Measurements from ENCODE around the gene GRK5.

Gene GRK5

GRCh38 chr10:119426699-119427098 is 219.3 kb downstream of the GRK5 start:
- Histone ChIP-seq H3K27ac (ENCODE audit: low read depth, low read length) (no peak overlapping the region), H4K8ac (ENCODE audit: low read depth, low read length) (no peak overlapping the region), H3K4me1 (ENCODE audit: control insufficient read depth, low read depth, low read length) (no peaks in the 10 kb centered on the region), H3K79me1 (ENCODE audit: low read length) (no peaks in the 10 kb centered on the region), H3K23ac (ENCODE audit: low read length) (no peak overlapping the region), H2AK5ac (ENCODE audit: low read length) (no peak overlapping the region), H3K27me3 (ENCODE audit: insufficient read depth, low read length, poor library complexity) (no peaks in the 10 kb centered on the region), H2BK120ac (ENCODE audit: low read depth, low read length) (no peak overlapping the region), H3K4me2 (ENCODE audit: low read length) (no peak overlapping the region), H3K18ac (ENCODE audit: low read length) (no peak overlapping the region), H3K56ac (ENCODE audit: low read length) (no peak overlapping the region), H2BK15ac (replicated peaks; ENCODE audit: low read depth) (no peak overlapping the region), H3K4ac (ENCODE audit: low read depth, low read length) (no peak overlapping the region), H2BK5ac (ENCODE audit: low read length) (no peak overlapping the region), H3K4me3 (ENCODE audit: low read length) (no peak overlapping the region), H3K36me3 (ENCODE audit: control insufficient read depth, insufficient read depth, low read length) (no peaks in the 10 kb centered on the region), H4K5ac (ENCODE audit: low read length) (no peak overlapping the region), H3K9ac (ENCODE audit: low read length) (no peak overlapping the region), H3K79me2 (ENCODE audit: control insufficient read depth, insufficient read depth, low read length) (no peaks in the 10 kb centered on the region)
- WGBS (ENCODE audit: extremely low coverage, insufficient coverage, low lambda C conversion rate): no CpG with 5 or more reads among the region's 5 CpGs
- DNase-seq: no peak

- Histone ChIP-seq H3K4me3 (ENCODE audit: low read length) (no peak overlapping the region), H3K23ac (ENCODE audit: low read length) (no peak overlapping the region)
- WGBS (ENCODE audit: extremely low coverage, insufficient coverage, low lambda C conversion rate): no CpG with 5 or more reads among the region's 8 CpGs
These were observed 220.0 kb downstream of the GRK5 start for GRCh38 chr10:119427263-119427864.

GRCh38 chr10:119428789-119429188 is 221.4 kb downstream of the GRK5 start:
- Histone ChIP-seq H3K56ac (ENCODE audit: low read length) (no peak overlapping the region), H3K4me2 (ENCODE audit: low read length) (no peak overlapping the region), H3K23ac (ENCODE audit: low read length) (no peak overlapping the region), H2BK15ac (replicated peaks; ENCODE audit: low read depth) (no peak overlapping the region), H3K27ac (ENCODE audit: low read depth, low read length) (no peak overlapping the region), H2BK5ac (ENCODE audit: low read length) (no peak overlapping the region), H3K27me3 (ENCODE audit: insufficient read depth, low read length, poor library complexity) (no peaks in the 10 kb centered on the region), H3K79me1 (ENCODE audit: low read length) (no peaks in the 10 kb centered on the region), H4K8ac (ENCODE audit: low read depth, low read length) (no peak overlapping the region), H3K9ac (ENCODE audit: low read length) (no peak overlapping the region), H3K79me2 (ENCODE audit: control insufficient read depth, insufficient read depth, low read length) (no peaks in the 10 kb centered on the region), H2BK120ac (ENCODE audit: low read depth, low read length) (no peak overlapping the region), H2AK5ac (ENCODE audit: low read length) (no peak overlapping the region), H3K4me1 (ENCODE audit: control insufficient read depth, low read depth, low read length) (no peaks in the 10 kb centered on the region), H3K36me3 (ENCODE audit: control insufficient read depth, insufficient read depth, low read length) (no peaks in the 10 kb centered on the region), H3K18ac (ENCODE audit: low read length) (no peak overlapping the region), H4K5ac (ENCODE audit: low read length) (no peak overlapping the region), H3K4me3 (ENCODE audit: low read length) (no peak overlapping the region), H3K4ac (ENCODE audit: low read depth, low read length) (no peak overlapping the region)
- no CpG with 5 or more reads among the region's 14 CpGs for WGBS (ENCODE audit: extremely low coverage, insufficient coverage, low lambda C conversion rate)
- DNase-seq: no peak

More at GRCh38 chr10:119427263-119427864, 220.0 kb downstream of the GRK5 start:
- Histone ChIP-seq H3K27ac (ENCODE audit: low read depth, low read length) (no peak overlapping the region), H4K8ac (ENCODE audit: low read depth, low read length) (no peak overlapping the region), H2AK5ac (ENCODE audit: low read length) (no peak overlapping the region), H2BK5ac (ENCODE audit: low read length) (no peak overlapping the region), H2BK120ac (ENCODE audit: low read depth, low read length) (no peak overlapping the region), H3K18ac (ENCODE audit: low read length) (no peak overlapping the region), H3K79me1 (ENCODE audit: low read length) (no peaks in the 10 kb centered on the region), H3K4ac (ENCODE audit: low read depth, low read length) (no peak overlapping the region), H3K27me3 (ENCODE audit: insufficient read depth, low read length, poor library complexity) (no peaks in the 10 kb centered on the region), H4K5ac (ENCODE audit: low read length) (no peak overlapping the region), H3K4me1 (ENCODE audit: control insufficient read depth, low read depth, low read length) (no peaks in the 10 kb centered on the region), H3K56ac (ENCODE audit: low read length) (no peak overlapping the region), H3K36me3 (ENCODE audit: control insufficient read depth, insufficient read depth, low read length) (no peaks in the 10 kb centered on the region), H3K9ac (ENCODE audit: low read length) (no peak overlapping the region), H3K4me2 (ENCODE audit: low read length) (no peak overlapping the region), H3K79me2 (ENCODE audit: control insufficient read depth, insufficient read depth, low read length) (no peaks in the 10 kb centered on the region), H2BK15ac (replicated peaks; ENCODE audit: low read depth) (no peak overlapping the region)
- DNase-seq: no peak

- WGBS (ENCODE audit: extremely low coverage, insufficient coverage, low lambda C conversion rate): no CpG with 5 or more reads among the region's 8 CpGs
These were observed 222.4 kb downstream of the GRK5 start for GRCh38 chr10:119429771-119430170.

GRCh38 chr10:119431034-119431772 is 223.8 kb downstream of the GRK5 start:
- Histone ChIP-seq H3K4ac (ENCODE audit: low read depth, low read length) (no peak overlapping the region), H3K56ac (ENCODE audit: low read length) (no peak overlapping the region), H3K4me2 (ENCODE audit: low read length) (no peak overlapping the region), H3K23ac (ENCODE audit: low read length) (no peak overlapping the region), H3K4me1 (ENCODE audit: control insufficient read depth, low read depth, low read length) (no peaks in the 10 kb centered on the region), H3K79me2 (ENCODE audit: control insufficient read depth, insufficient read depth, low read length) (no peaks in the 10 kb centered on the region), H3K27me3 (ENCODE audit: insufficient read depth, low read length, poor library complexity) (no peaks in the 10 kb centered on the region), H2BK120ac (ENCODE audit: low read depth, low read length) (no peak overlapping the region), H2AK5ac (ENCODE audit: low read length) (no peak overlapping the region), H2BK5ac (ENCODE audit: low read length) (no peak overlapping the region), H2BK15ac (replicated peaks; ENCODE audit: low read depth) (no peak overlapping the region), H4K5ac (ENCODE audit: low read length) (no peak overlapping the region), H3K4me3 (ENCODE audit: low read length) (no peak overlapping the region), H3K79me1 (ENCODE audit: low read length) (no peaks in the 10 kb centered on the region), H3K27ac (ENCODE audit: low read depth, low read length) (no peak overlapping the region), H3K36me3 (ENCODE audit: control insufficient read depth, insufficient read depth, low read length) (no peaks in the 10 kb centered on the region), H3K9ac (ENCODE audit: low read length) (no peak overlapping the region), H3K18ac (ENCODE audit: low read length) (no peak overlapping the region), H4K8ac (ENCODE audit: low read depth, low read length) (no peak overlapping the region)
- DNase-seq: no peak
- WGBS (ENCODE audit: extremely low coverage, insufficient coverage, low lambda C conversion rate): no CpG with 5 or more reads among the region's 22 CpGs

More at GRCh38 chr10:119429771-119430170, 222.4 kb downstream of the GRK5 start:
- Histone ChIP-seq H2AK5ac (ENCODE audit: low read length) (no peak overlapping the region), H3K56ac (ENCODE audit: low read length) (no peak overlapping the region), H3K79me2 (ENCODE audit: control insufficient read depth, insufficient read depth, low read length) (no peaks in the 10 kb centered on the region), H2BK120ac (ENCODE audit: low read depth, low read length) (no peak overlapping the region), H3K4me2 (ENCODE audit: low read length) (no peak overlapping the region), H3K9ac (ENCODE audit: low read length) (no peak overlapping the region), H2BK5ac (ENCODE audit: low read length) (no peak overlapping the region), H3K27me3 (ENCODE audit: insufficient read depth, low read length, poor library complexity) (no peaks in the 10 kb centered on the region), H3K4ac (ENCODE audit: low read depth, low read length) (no peak overlapping the region), H3K23ac (ENCODE audit: low read length) (no peak overlapping the region), H3K27ac (ENCODE audit: low read depth, low read length) (no peak overlapping the region), H4K8ac (ENCODE audit: low read depth, low read length) (no peak overlapping the region), H3K4me1 (ENCODE audit: control insufficient read depth, low read depth, low read length) (no peaks in the 10 kb centered on the region), H2BK15ac (replicated peaks; ENCODE audit: low read depth) (no peak overlapping the region), H4K5ac (ENCODE audit: low read length) (no peak overlapping the region), H3K79me1 (ENCODE audit: low read length) (no peaks in the 10 kb centered on the region), H3K18ac (ENCODE audit: low read length) (no peak overlapping the region), H3K4me3 (ENCODE audit: low read length) (no peak overlapping the region), H3K36me3 (ENCODE audit: control insufficient read depth, insufficient read depth, low read length) (no peaks in the 10 kb centered on the region)
- DNase-seq: no peak

All from mesendoderm (in vitro differentiated cells).